Panc1 (cell line): ENCODE measurements around the gene KDM2A. TPM values are rescaled to one million over a fixed set of nuclear protein-coding genes. Genes with fewer than 3 reads are reported as not detected.

Source experiments
- ATAC-seq: fragments of 200-7000 bp; cut with Tn5 transposase; 2 replicates; pipeline ENCODE4 v1.9.1; 2020; ENCODE audit warnings: mild to moderate bottlenecking, moderate library complexity
- BruUV-seq: library from RNA; stranded (reverse); fragments of 400-500 nt; replicated peaks from 2 replicates; lab custom pipeline; 2021; lab: Mats Ljungman, UMichigan
- CTCF ChIA-PET: fragments of 300-600 bp; sonication (Branson Sonifier 250); formaldehyde crosslinking; loops from one replicate; lab custom pipeline; 2022; ENCODE audit warnings: antibody characterized with exemption; lab: Charles Lee
- POLR2A ChIA-PET: fragments of 300-600 bp; sonication (Branson Sonifier 250); formaldehyde crosslinking; loops from one replicate; lab custom pipeline; 2022; ENCODE audit warnings: antibody characterized with exemption; lab: Charles Lee
- DNase-seq: peaks from one replicate; pipeline ENCODE4 v3.0.0-alpha.2; 2010; ENCODE audit warnings: low read depth, low spot score
- H3K27ac ChIP-seq: 2 replicates; pipeline ENCODE4 v1.5.1; 2011; ENCODE audit warnings: mild to moderate bottlenecking, low read length, inconsistent platforms
- H3K27me3 ChIP-seq: fragments of 200-500 bp; sonication (Bioruptor generic); 2 replicates; pipeline ENCODE4 v1.6.0; 2014; ENCODE audit warnings: low read length, inconsistent platforms; ENCODE audit not compliant: control insufficient read depth, insufficient read depth
- H3K36me3 ChIP-seq: fragments of 200-500 bp; sonication (Bioruptor generic); 2 replicates; pipeline ENCODE4 v1.5.1; 2014; ENCODE audit warnings: inconsistent platforms, mild to moderate bottlenecking, low read length, moderate library complexity; ENCODE audit not compliant: control insufficient read depth, insufficient read depth
- H3K4me1 ChIP-seq: 2 replicates; pipeline ENCODE4 v1.5.1; 2011; ENCODE audit warnings: inconsistent platforms, mild to moderate bottlenecking, low read length, moderate library complexity; ENCODE audit not compliant: control insufficient read depth, insufficient read depth
- H3K4me3 ChIP-seq, 2 experiments: 2 replicates each; pipeline ENCODE4 v1.5.1; 2011 to 2012; ENCODE audit warnings: low read depth in 2 of 2, low read length in 2 of 2, mild to moderate bottlenecking in 2 of 2, inconsistent platforms in 1 of 2, moderate library complexity in 1 of 2
- H3K9me3 ChIP-seq: fragments of 200-500 bp; sonication (Bioruptor generic); 2 replicates; pipeline ENCODE4 v1.5.1; 2014; ENCODE audit warnings: low read depth, mild to moderate bottlenecking, inconsistent platforms, low read length, moderate library complexity; ENCODE audit not compliant: control insufficient read depth, insufficient read depth
- CTCF ChIP-seq: fragments of 450-650 bp; IDR thresholded peaks from 2 replicates; pipeline ENCODE4 v1.5.1; 2017; ENCODE audit warnings: mild to moderate bottlenecking
- POLR2AphosphoS5 ChIP-seq: IDR thresholded peaks from 2 replicates; pipeline ENCODE4 v1.6.1; 2012; ENCODE audit warnings: mild to moderate bottlenecking, low read depth, low read length, moderate library complexity
- SIN3A ChIP-seq: IDR thresholded peaks from 2 replicates; pipeline ENCODE4 v1.6.1; 2012; ENCODE audit warnings: low read depth, mild to moderate bottlenecking, low read length, moderate library complexity, borderline replicate concordance; ENCODE audit not compliant: insufficient read depth
- TCF7L2 ChIP-seq: IDR thresholded peaks from 2 replicates; pipeline ENCODE4 v1.6.1; 2011; ENCODE audit warnings: mild to moderate bottlenecking, low read depth, low read length, inconsistent platforms
- in situ Hi-C: cut with HindIII; loops from 2 replicates; pipeline ENCODE4 v1.10.0; 2016; ENCODE audit warnings: low sequenced_read_pairs, low pct_unique_long_range_greater_than_20kb
- intact Hi-C: fragments of 100-400 bp; cut with micrococcal nuclease; formaldehyde crosslinking; loops from one replicate; pipeline ENCODE4 v1.10.0; 2022; ENCODE audit not compliant: unreplicated experiment
- total RNA-seq: library from RNA; stranded (reverse); gene quantifications from one replicate; pipeline ENCODE4 v1.2.1, GENCODE V29; 2021; ENCODE audit not compliant: unreplicated experiment
- TF ChIP-seq, protein P1 (sequence below), 2 experiments: IDR thresholded peaks; 2 replicates each; pipeline ENCODE4 v1.6.1; 2011 to 2012; ENCODE audit warnings: low read depth in 2 of 2, control low read depth in 1 of 2, low read length in 1 of 2, mild to moderate bottlenecking in 1 of 2, moderate library complexity in 1 of 2; ENCODE audit not compliant: insufficient read depth in 1 of 2

KDM2A gene
- total RNA-seq, 1 experiment from 2014 or later, result 112 TPM

DNA sequence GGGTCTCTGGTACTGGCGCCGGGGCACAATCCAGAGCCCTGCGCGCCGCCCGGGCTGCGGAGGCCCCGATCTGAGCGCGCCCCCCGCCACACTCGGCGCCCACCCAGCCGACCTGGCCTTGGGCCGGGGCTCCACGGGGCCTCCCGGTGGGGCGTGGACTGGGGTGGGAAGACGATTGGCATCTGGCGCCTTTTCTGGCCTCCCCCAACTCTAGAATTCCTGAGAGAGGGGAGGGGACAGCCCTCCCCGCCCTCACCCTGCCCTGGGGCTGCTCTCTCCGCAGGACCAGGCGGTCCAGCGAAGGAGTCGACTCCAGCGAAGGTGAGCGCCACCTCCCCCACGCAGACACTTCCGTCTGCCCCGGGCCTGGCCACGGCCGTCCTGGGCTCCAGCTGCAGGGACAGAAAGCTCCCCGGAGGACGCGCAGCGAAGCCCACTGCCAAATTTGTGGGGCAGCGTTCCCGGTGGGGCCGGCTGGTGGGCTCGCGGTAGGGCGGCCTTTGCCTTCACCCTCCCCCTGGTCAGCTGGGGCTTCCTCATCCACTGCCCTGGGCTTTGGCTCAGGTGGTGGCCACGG is 184.9 kb downstream of the KDM2A start:
- Histone ChIP-seq H3K36me3 (no peaks in the 10 kb centered on the region; the same call in 1 of the 2 replicates), H3K4me1 (peaks cover 27% of the 10 kb centered on the region), H3K27me3 (no peaks in the 10 kb centered on the region), H3K9me3 (no peaks in the 10 kb centered on the region), H3K4me3 (peak overlapping the region; percentile 74 to 85), H3K27ac (peak overlapping the region; percentile 83)
- no peak for TF ChIP-seq TCF7L2
- TF ChIP-seq, protein P1, sequence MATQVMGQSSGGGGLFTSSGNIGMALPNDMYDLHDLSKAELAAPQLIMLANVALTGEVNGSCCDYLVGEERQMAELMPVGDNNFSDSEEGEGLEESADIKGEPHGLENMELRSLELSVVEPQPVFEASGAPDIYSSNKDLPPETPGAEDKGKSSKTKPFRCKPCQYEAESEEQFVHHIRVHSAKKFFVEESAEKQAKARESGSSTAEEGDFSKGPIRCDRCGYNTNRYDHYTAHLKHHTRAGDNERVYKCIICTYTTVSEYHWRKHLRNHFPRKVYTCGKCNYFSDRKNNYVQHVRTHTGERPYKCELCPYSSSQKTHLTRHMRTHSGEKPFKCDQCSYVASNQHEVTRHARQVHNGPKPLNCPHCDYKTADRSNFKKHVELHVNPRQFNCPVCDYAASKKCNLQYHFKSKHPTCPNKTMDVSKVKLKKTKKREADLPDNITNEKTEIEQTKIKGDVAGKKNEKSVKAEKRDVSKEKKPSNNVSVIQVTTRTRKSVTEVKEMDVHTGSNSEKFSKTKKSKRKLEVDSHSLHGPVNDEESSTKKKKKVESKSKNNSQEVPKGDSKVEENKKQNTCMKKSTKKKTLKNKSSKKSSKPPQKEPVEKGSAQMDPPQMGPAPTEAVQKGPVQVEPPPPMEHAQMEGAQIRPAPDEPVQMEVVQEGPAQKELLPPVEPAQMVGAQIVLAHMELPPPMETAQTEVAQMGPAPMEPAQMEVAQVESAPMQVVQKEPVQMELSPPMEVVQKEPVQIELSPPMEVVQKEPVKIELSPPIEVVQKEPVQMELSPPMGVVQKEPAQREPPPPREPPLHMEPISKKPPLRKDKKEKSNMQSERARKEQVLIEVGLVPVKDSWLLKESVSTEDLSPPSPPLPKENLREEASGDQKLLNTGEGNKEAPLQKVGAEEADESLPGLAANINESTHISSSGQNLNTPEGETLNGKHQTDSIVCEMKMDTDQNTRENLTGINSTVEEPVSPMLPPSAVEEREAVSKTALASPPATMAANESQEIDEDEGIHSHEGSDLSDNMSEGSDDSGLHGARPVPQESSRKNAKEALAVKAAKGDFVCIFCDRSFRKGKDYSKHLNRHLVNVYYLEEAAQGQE (IDR thresholded peaks at IDR 0.05; ENCODE audit: insufficient read depth in 1 of 2, low read depth in 2 of 2, low read length in 1 of 2), result no peak
- TF ChIP-seq CTCF, result no peak
- TF ChIP-seq POLR2AphosphoS5, result no peak
- no peak for TF ChIP-seq SIN3A
- no TSS peak for BruUV-seq
- ChIA-PET POLR2A (no interaction called here), CTCF (interaction anchor here (2.3 kb wide), 1 partner anchor 14 kb away, joined by 8 read pairs; no protein-coding TSS in a partner anchor)
- in situ Hi-C loops (no loop called here), intact Hi-C loops (no loop called here)
- DNase-seq (no peak), ATAC-seq (peak; percentile 5)

DNA sequence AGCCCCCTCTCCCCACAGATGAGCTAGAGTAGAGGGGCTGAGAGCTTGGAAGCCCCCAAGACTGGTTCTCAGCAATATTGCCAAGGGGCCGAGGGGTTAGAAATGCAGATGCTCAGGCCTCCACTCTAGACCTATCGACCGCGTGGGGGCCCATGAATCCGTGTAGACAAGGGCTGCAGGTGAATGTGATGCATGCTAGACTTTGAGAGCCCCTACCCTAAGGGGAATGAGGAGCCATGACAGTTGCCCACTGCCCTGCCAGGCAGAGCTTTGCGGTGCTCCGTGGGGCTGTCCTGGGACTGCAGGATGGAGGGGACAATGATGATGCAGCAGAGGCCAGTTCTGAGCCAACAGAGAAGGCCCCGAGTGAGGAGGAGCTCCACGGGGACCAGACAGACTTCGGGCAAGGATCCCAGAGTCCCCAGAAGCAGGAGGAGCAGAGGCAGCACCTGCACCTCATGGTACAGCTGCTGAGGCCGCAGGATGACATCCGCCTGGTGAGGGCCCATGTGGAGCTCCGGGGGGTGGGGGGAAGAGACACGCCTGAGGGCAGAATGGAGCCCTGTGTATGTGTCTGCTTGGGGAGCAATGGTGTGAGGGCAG is 185.5 kb downstream of the KDM2A start:
- H3K4me3 ChIP-seq, result peak overlapping the region; percentile 74 to 85
- intact Hi-C loops (no loop called here), in situ Hi-C loops (no loop called here)
- peaks cover 27% of the 10 kb centered on the region for H3K4me1 ChIP-seq
- H3K27me3 ChIP-seq, result no peaks in the 10 kb centered on the region
- no peak for DNase-seq
- H3K9me3 ChIP-seq, result no peaks in the 10 kb centered on the region
- no peaks in the 10 kb centered on the region; the same call in 1 of the 2 replicates for H3K36me3 ChIP-seq
- peak overlapping the region; percentile 83 for H3K27ac ChIP-seq
- TF ChIP-seq POLR2AphosphoS5 (no peak), CTCF (no peak), SIN3A (no peak), TCF7L2 (no peak)
- TF ChIP-seq, protein P1 (IDR thresholded peaks at IDR 0.05; ENCODE audit: insufficient read depth in 1 of 2, low read depth in 2 of 2, low read length in 1 of 2), result no peak
- CTCF ChIA-PET, result no interaction called here
- POLR2A ChIA-PET, result interaction anchor here (0.7 kb wide), 1 partner anchor 47 kb away, joined by 3 read pairs; no protein-coding TSS in a partner anchor
- no peak for ATAC-seq
- BruUV-seq, result TSS peak; percentile 54
